ENCODE measurements around the gene DES. TPM values are rescaled to one million over a fixed set of nuclear protein-coding genes. Genes with fewer than 3 reads are reported as not detected.

The DES gene
- total and polyA plus RNA-seq, 9 of the 15 experiments (the other 6 are each of a cell fraction or from before 2014, with no cell fraction given): 2.5 to 58.9 (median 21.9) TPM

- Histone ChIP-seq H4K20me1 (replicated peaks; ENCODE audit: control insufficient read depth, insufficient read depth, low read length) (no peaks in the 10 kb centered on the region), H3K9me3 (replicated peaks; ENCODE audit: control insufficient read depth, insufficient read depth, low read depth, low read length) (no peaks in the 10 kb centered on the region), H3K4me2 (ENCODE audit: insufficient read depth, low read length) (no peak overlapping the region), H3K27ac (ENCODE audit: extremely low read depth, low read depth, low read length) (no peak overlapping the region), H3K79me2 (ENCODE audit: control insufficient read depth, insufficient read depth, low read length) (no peaks in the 10 kb centered on the region), H3K36me3 (ENCODE audit: control insufficient read depth, insufficient read depth, low read length) (peaks cover 49% of the 10 kb centered on the region; the same call in 2 of the 3 replicates), H3K4me3 (no peak overlapping the region), H3K9ac (ENCODE audit: insufficient read depth in 1 of 2, low read depth in 2 of 2, low read length in 2 of 2) (no peak overlapping the region), H3K9me1 (ENCODE audit: control insufficient read depth, insufficient read depth, low read length) (no peaks in the 10 kb centered on the region), H3K4me1 (replicated peaks in 1 of 2; ENCODE audit: control insufficient read depth in 2 of 2, insufficient read depth in 2 of 2, low read length in 2 of 2) (peaks cover 0 to 10% of the 10 kb centered on the region in 2 experiments; a peak in 3 of 5 replicates), H2AFZ (ENCODE audit: low read depth, low read length) (no peak overlapping the region), H3K27me3 (ENCODE audit: control insufficient read depth in 2 of 2, insufficient read depth in 2 of 2, low read length in 2 of 2) (no peaks in the 10 kb centered on the region)
- intact Hi-C loops (cut with micrococcal nuclease): no loop called here
- DNase-seq (ENCODE audit: extremely low read depth in 1 of 4, low spot score in 3 of 4) (no peak), FAIRE-seq (no peak), ATAC-seq (no peak)
- ChIA-PET CTCF (ENCODE audit: low intra/inter-chr PET ratio) (no interaction called here), POLR2A (interaction anchor here (0.6 to 2.5 kb wide), 3 partner anchors 9 to 105 kb away, joined by 5 to 9 read pairs (median 6); partner anchors contain the start of gene DNPEP)
- TF ChIP-seq ATF3 (IDR thresholded peaks at IDR 0.05): peak; percentile 34; the same call in 1 of the 2 replicates
- no peak for TF ChIP-seq ATF3 (CRISPR knock-in tag; conservative IDR thresholded peaks at IDR 0.05)
- TF ChIP-seq THAP7 (CRISPR knock-in tag; IDR thresholded peaks at IDR 0.05): no peak
- no peak for TF ChIP-seq NR4A1 (CRISPR knock-in tag; IDR thresholded peaks at IDR 0.05)
- no peak for TF ChIP-seq NR4A1 (tag; IDR thresholded peaks at IDR 0.05)
- no peak for TF ChIP-seq ZBTB40 (IDR thresholded peaks at IDR 0.05)
- no peak for TF ChIP-seq ZBTB40 (CRISPR knock-in tag; IDR thresholded peaks at IDR 0.05)
- no peak for TF ChIP-seq ZFPM2 (CRISPR knock-in tag; IDR thresholded peaks at IDR 0.05)
- no TSS peak for BruUV-seq (replicated peaks)
- in situ Hi-C loops (cut with MboI): no loop called here
- 87% methylated on average over 13 of the region's 13 CpGs for WGBS (ENCODE audit: insufficient coverage, low coverage, missing lambda C conversion rate)
These were observed 39.9 kb upstream of the DES start for GRCh38 chr2:219378163-219378851.

Measured in K562 (cell line).